Mesodermal cell (in vitro differentiated cells): ENCODE data around the gene COL23A1.

Experiments used
- H3K27ac ChIP-seq: 2 replicates; pipeline ENCODE4 v1.7.0; 2013; ENCODE audit warnings: mild to moderate bottlenecking, low read depth, low read length, moderate library complexity; ENCODE audit not compliant: severe bottlenecking
- H3K36me3 ChIP-seq: 2 replicates; pipeline ENCODE4 v1.7.1; 2013; ENCODE audit warnings: mild to moderate bottlenecking, low read length, moderate library complexity; ENCODE audit not compliant: control insufficient read depth, insufficient read depth
- H3K4me1 ChIP-seq: one replicate; pipeline ENCODE4 v1.7.1; 2013; ENCODE audit warnings: mild to moderate bottlenecking, low read length; ENCODE audit not compliant: insufficient read depth, control insufficient read depth, poor library complexity, severe bottlenecking
- H3K4me3 ChIP-seq: 2 replicates; pipeline ENCODE4 v1.7.0; 2013; ENCODE audit warnings: low read length, control low read depth, mild to moderate bottlenecking; ENCODE audit not compliant: insufficient read depth, poor library complexity, severe bottlenecking; ENCODE audit errors: extremely low read depth
- H3K9me3 ChIP-seq: 2 replicates; pipeline ENCODE4 v1.7.1; 2013; ENCODE audit warnings: mild to moderate bottlenecking, low read length, moderate library complexity; ENCODE audit not compliant: control insufficient read depth
- WGBS, 2 experiments: methylation state at CpG; one replicate each; pipeline ENCODE4 v1.1.5; 2013; ENCODE audit warnings: missing lambda C conversion rate in 2 of 2; ENCODE audit not compliant: insufficient coverage in 2 of 2; 5-methylcytosine and 5-hydroxymethylcytosine counted together

Gene COL23A1

GRCh38 chr5:178441486-178442270, 148.5 kb downstream of the COL23A1 start:
- H3K27ac ChIP-seq, result no peak overlapping the region

GRCh38 chr5:178440181-178440580, 150.0 kb downstream of the COL23A1 start:
- no peaks in the 10 kb centered on the region for H3K9me3 ChIP-seq
- H3K4me3 ChIP-seq, result no peak overlapping the region
- WGBS, 2 experiments, result 91 to 100% methylated on average over 1 to 5 of the region's 7 CpGs
- no peaks in the 10 kb centered on the region for H3K4me1 ChIP-seq
- H3K27ac ChIP-seq, result no peak overlapping the region
- no peaks in the 10 kb centered on the region for H3K36me3 ChIP-seq

More at GRCh38 chr5:178441486-178442270, 148.5 kb downstream of the COL23A1 start:
- Histone ChIP-seq H3K36me3 (no peaks in the 10 kb centered on the region), H3K4me1 (no peaks in the 10 kb centered on the region), H3K4me3 (no peak overlapping the region), H3K9me3 (peaks cover 4% of the 10 kb centered on the region)
- WGBS, 2 experiments, result 91 to 98% methylated on average over 8 to 13 of the region's 18 CpGs

GRCh38 chr5:178439493-178440180, 150.6 kb downstream of the COL23A1 start:
- 90 to 95% methylated on average over 12 to 13 of the region's 16 CpGs for WGBS, 2 experiments
- H3K9me3 ChIP-seq, result no peaks in the 10 kb centered on the region
- H3K4me3 ChIP-seq, result no peak overlapping the region
- H3K4me1 ChIP-seq, result no peaks in the 10 kb centered on the region
- H3K27ac ChIP-seq, result no peak overlapping the region
- no peaks in the 10 kb centered on the region for H3K36me3 ChIP-seq

- Histone ChIP-seq H3K9me3 (no peaks in the 10 kb centered on the region), H3K36me3 (no peaks in the 10 kb centered on the region), H3K4me3 (no peak overlapping the region), H3K27ac (no peak overlapping the region), H3K4me1 (no peaks in the 10 kb centered on the region)
- 94 to 95% methylated on average over 6 of the region's 6 CpGs for WGBS, 2 experiments
Measured at GRCh38 chr5:178438796-178439195, 151.4 kb downstream of the COL23A1 start.

- WGBS, 2 experiments, result 89 to 97% methylated on average over 4 to 5 of the region's 8 CpGs
- Histone ChIP-seq H3K27ac (no peak overlapping the region), H3K9me3 (no peaks in the 10 kb centered on the region), H3K36me3 (no peaks in the 10 kb centered on the region), H3K4me1 (no peaks in the 10 kb centered on the region), H3K4me3 (no peak overlapping the region)
Measured at GRCh38 chr5:178437386-178438075, 152.7 kb downstream of the COL23A1 start.

GRCh38 chr5:178436326-178436940, 153.8 kb downstream of the COL23A1 start:
- WGBS, 2 experiments, result 86 to 93% methylated on average over 8 to 13 of the region's 13 CpGs
- Histone ChIP-seq H3K9me3 (no peaks in the 10 kb centered on the region), H3K36me3 (no peaks in the 10 kb centered on the region)

GRCh38 chr5:178435321-178436238, 154.6 kb downstream of the COL23A1 start:
- 94 to 95% methylated on average over 15 to 22 of the region's 22 CpGs for WGBS, 2 experiments
- Histone ChIP-seq H3K4me3 (no peak overlapping the region), H3K9me3 (no peaks in the 10 kb centered on the region), H3K4me1 (no peaks in the 10 kb centered on the region), H3K36me3 (no peaks in the 10 kb centered on the region), H3K27ac (no peak overlapping the region)

More at GRCh38 chr5:178436326-178436940, 153.8 kb downstream of the COL23A1 start:
- Histone ChIP-seq H3K4me1 (no peaks in the 10 kb centered on the region), H3K27ac (no peak overlapping the region), H3K4me3 (no peak overlapping the region)

GRCh38 chr5:178434851-178435250, 155.3 kb downstream of the COL23A1 start:
- H3K4me3 ChIP-seq, result no peak overlapping the region
- H3K27ac ChIP-seq, result no peak overlapping the region
- no peaks in the 10 kb centered on the region for H3K4me1 ChIP-seq
- H3K36me3 ChIP-seq, result no peaks in the 10 kb centered on the region
- 97% methylated on average over 9 to 13 of the region's 17 CpGs for WGBS, 2 experiments
- H3K9me3 ChIP-seq, result no peaks in the 10 kb centered on the region

GRCh38 chr5:178434016-178434761, 156.0 kb downstream of the COL23A1 start:
- no peaks in the 10 kb centered on the region for H3K36me3 ChIP-seq
- H3K4me1 ChIP-seq, result no peaks in the 10 kb centered on the region
- no peak overlapping the region for H3K27ac ChIP-seq
- WGBS, 2 experiments, result 95 to 96% methylated on average over 5 to 9 of the region's 13 CpGs
- no peaks in the 10 kb centered on the region for H3K9me3 ChIP-seq
- no peak overlapping the region for H3K4me3 ChIP-seq
